Activated T-helper 1 cell treated with anti-CD3 and anti-CD28 coated beads, Interleukin-12 subunit alpha, Interleukin-12 subunit beta, Interleukin-2, Interleukin-4 antibody, amounts not matched to agents 30 ng/mL and 10 ng/mL and 1 ng/mL, durations not matched to agents 14 hours and 24 hours and 36 hours (primary cell): Measurements from ENCODE around the gene EPHA4. TPM values are rescaled to one million over a fixed set of nuclear protein-coding genes. Genes with fewer than 3 reads are reported as not detected.

ENCODE experiments used
- DNase-seq: peaks from one replicate; pipeline ENCODE4 v3.0.0; 2021; ENCODE audit warnings: low spot score
- H3K27ac Mint-ChIP-seq: one replicate; pipeline ENCODE4 v1.8.0; 2021; ENCODE audit warnings: mild to moderate bottlenecking, mixed read lengths
- H3K27me3 Mint-ChIP-seq: one replicate; pipeline ENCODE4 v1.8.0; 2022; ENCODE audit warnings: mild to moderate bottlenecking, moderate library complexity, mixed read lengths; ENCODE audit not compliant: insufficient read depth
- H3K36me3 Mint-ChIP-seq: one replicate; pipeline ENCODE4 v1.8.0; 2021; ENCODE audit warnings: low read depth, mixed read lengths
- H3K4me1 Mint-ChIP-seq: one replicate; pipeline ENCODE4 v1.8.0; 2021; ENCODE audit warnings: low read depth, mixed read lengths
- H3K4me3 Mint-ChIP-seq: one replicate; pipeline ENCODE4 v1.8.0; 2021; ENCODE audit warnings: mild to moderate bottlenecking, moderate library complexity, mixed read lengths
- H3K9me3 Mint-ChIP-seq: one replicate; pipeline ENCODE4 v1.8.0; 2021; ENCODE audit warnings: mixed read lengths
- intact Hi-C: fragments of 100-400 bp; cut with micrococcal nuclease; formaldehyde crosslinking; loops from one replicate; pipeline ENCODE4 v1.15.1; 2024
- total RNA-seq: library from RNA; stranded (reverse); gene quantifications from 2 replicates; pipeline ENCODE4 v1.2.3, GENCODE V29; 2022

Gene EPHA4
- total RNA-seq, 1 donor from 2014 or later: 0.23 TPM

- no peak overlapping the region for H3K4me3 Mint-ChIP-seq
- no peak for DNase-seq
- peaks cover 6% of the 10 kb centered on the region for H3K27me3 Mint-ChIP-seq
- no peak overlapping the region for H3K27ac Mint-ChIP-seq
- H3K36me3 Mint-ChIP-seq: no peaks in the 10 kb centered on the region
- intact Hi-C loops: no loop called here
- no peaks in the 10 kb centered on the region for H3K9me3 Mint-ChIP-seq
- no peaks in the 10 kb centered on the region for H3K4me1 Mint-ChIP-seq
These were observed 86.6 kb downstream of the EPHA4 start for GRCh38 chr2:221485503-221485870.

- intact Hi-C loops: no loop called here
- H3K27me3 Mint-ChIP-seq: peaks cover 2% of the 10 kb centered on the region
- no peaks in the 10 kb centered on the region for H3K9me3 Mint-ChIP-seq
- no peak for DNase-seq
- no peak overlapping the region for H3K27ac Mint-ChIP-seq
- no peak overlapping the region for H3K4me3 Mint-ChIP-seq
- no peaks in the 10 kb centered on the region for H3K4me1 Mint-ChIP-seq
- H3K36me3 Mint-ChIP-seq: no peaks in the 10 kb centered on the region
These were observed 87.2 kb downstream of the EPHA4 start for GRCh38 chr2:221484761-221485502.

- no peaks in the 10 kb centered on the region for H3K4me1 Mint-ChIP-seq
- no peaks in the 10 kb centered on the region for H3K27me3 Mint-ChIP-seq
- no peaks in the 10 kb centered on the region for H3K36me3 Mint-ChIP-seq
- DNase-seq: no peak
- no peak overlapping the region for H3K4me3 Mint-ChIP-seq
- H3K9me3 Mint-ChIP-seq: no peaks in the 10 kb centered on the region
- intact Hi-C loops: no loop called here
- H3K27ac Mint-ChIP-seq: no peak overlapping the region
These were observed 89.2 kb downstream of the EPHA4 start for GRCh38 chr2:221482666-221483455.

- Mint-ChIP-seq H3K27ac (no peak overlapping the region), H3K4me1 (no peaks in the 10 kb centered on the region), H3K27me3 (no peaks in the 10 kb centered on the region), H3K4me3 (no peak overlapping the region), H3K9me3 (no peaks in the 10 kb centered on the region), H3K36me3 (no peaks in the 10 kb centered on the region)
- intact Hi-C loops: no loop called here
- DNase-seq: no peak
These were observed 91.3 kb downstream of the EPHA4 start for GRCh38 chr2:221480821-221481220.

GRCh38 chr2:221480163-221480562, 91.9 kb downstream of the EPHA4 start:
- Mint-ChIP-seq H3K27me3 (no peaks in the 10 kb centered on the region), H3K36me3 (no peaks in the 10 kb centered on the region), H3K4me3 (no peak overlapping the region), H3K27ac (no peak overlapping the region), H3K9me3 (no peaks in the 10 kb centered on the region), H3K4me1 (no peaks in the 10 kb centered on the region)
- intact Hi-C loops: no loop called here
- no peak for DNase-seq

GRCh38 chr2:221478485-221478863, 93.6 kb downstream of the EPHA4 start:
- H3K27me3 Mint-ChIP-seq: no peaks in the 10 kb centered on the region
- H3K4me1 Mint-ChIP-seq: no peaks in the 10 kb centered on the region
- H3K9me3 Mint-ChIP-seq: no peaks in the 10 kb centered on the region
- intact Hi-C loops: no loop called here
- H3K36me3 Mint-ChIP-seq: no peaks in the 10 kb centered on the region
- DNase-seq: no peak
- H3K4me3 Mint-ChIP-seq: no peak overlapping the region
- H3K27ac Mint-ChIP-seq: no peak overlapping the region

- no peak overlapping the region for H3K4me3 Mint-ChIP-seq
- no peaks in the 10 kb centered on the region for H3K9me3 Mint-ChIP-seq
- intact Hi-C loops: no loop called here
- no peaks in the 10 kb centered on the region for H3K27me3 Mint-ChIP-seq
- H3K4me1 Mint-ChIP-seq: no peaks in the 10 kb centered on the region
- no peak for DNase-seq
- no peaks in the 10 kb centered on the region for H3K36me3 Mint-ChIP-seq
- no peak overlapping the region for H3K27ac Mint-ChIP-seq
These were observed 94.2 kb downstream of the EPHA4 start for GRCh38 chr2:221477714-221478484.

GRCh38 chr2:221476195-221476594, 95.9 kb downstream of the EPHA4 start:
- no peaks in the 10 kb centered on the region for H3K4me1 Mint-ChIP-seq
- no peaks in the 10 kb centered on the region for H3K27me3 Mint-ChIP-seq
- no peak overlapping the region for H3K4me3 Mint-ChIP-seq
- no peaks in the 10 kb centered on the region for H3K36me3 Mint-ChIP-seq
- intact Hi-C loops: no loop called here
- no peak for DNase-seq
- no peaks in the 10 kb centered on the region for H3K9me3 Mint-ChIP-seq
- H3K27ac Mint-ChIP-seq: no peak overlapping the region

GRCh38 chr2:221473451-221473850, 98.7 kb downstream of the EPHA4 start:
- no peak for DNase-seq
- Mint-ChIP-seq H3K4me3 (no peak overlapping the region), H3K4me1 (no peaks in the 10 kb centered on the region), H3K27me3 (peaks cover 5% of the 10 kb centered on the region), H3K27ac (no peak overlapping the region), H3K9me3 (no peaks in the 10 kb centered on the region), H3K36me3 (no peaks in the 10 kb centered on the region)
- intact Hi-C loops: no loop called here

- Mint-ChIP-seq H3K9me3 (no peaks in the 10 kb centered on the region), H3K27ac (no peak overlapping the region), H3K4me3 (no peak overlapping the region), H3K27me3 (peaks cover 5% of the 10 kb centered on the region), H3K4me1 (peaks cover 32% of the 10 kb centered on the region), H3K36me3 (no peaks in the 10 kb centered on the region)
- intact Hi-C loops: no loop called here
- DNase-seq: no peak
These were observed 103.8 kb downstream of the EPHA4 start for GRCh38 chr2:221468317-221468716.

GRCh38 chr2:221467610-221468009, 104.5 kb downstream of the EPHA4 start:
- no peak for DNase-seq
- peaks cover 8% of the 10 kb centered on the region for H3K27me3 Mint-ChIP-seq
- H3K4me1 Mint-ChIP-seq: peaks cover 39% of the 10 kb centered on the region
- no peaks in the 10 kb centered on the region for H3K9me3 Mint-ChIP-seq
- intact Hi-C loops: no loop called here
- H3K4me3 Mint-ChIP-seq: no peak overlapping the region
- H3K36me3 Mint-ChIP-seq: no peaks in the 10 kb centered on the region
- no peak overlapping the region for H3K27ac Mint-ChIP-seq

- Mint-ChIP-seq H3K4me1 (peaks cover 39% of the 10 kb centered on the region), H3K36me3 (no peaks in the 10 kb centered on the region), H3K27me3 (peaks cover 10% of the 10 kb centered on the region), H3K9me3 (no peaks in the 10 kb centered on the region), H3K27ac (no peak overlapping the region), H3K4me3 (no peak overlapping the region)
- intact Hi-C loops: no loop called here
- no peak for DNase-seq
These were observed 105.4 kb downstream of the EPHA4 start for GRCh38 chr2:221466744-221467143.

GRCh38 chr2:221465776-221466175, 106.3 kb downstream of the EPHA4 start:
- Mint-ChIP-seq H3K9me3 (no peaks in the 10 kb centered on the region), H3K36me3 (no peaks in the 10 kb centered on the region), H3K4me3 (no peak overlapping the region), H3K27ac (no peak overlapping the region), H3K27me3 (peaks cover 13% of the 10 kb centered on the region), H3K4me1 (peaks cover 39% of the 10 kb centered on the region)
- intact Hi-C loops: no loop called here
- no peak for DNase-seq
